T-helper 2 cell treated with Interferon-gamma antibody and Interleukin-4, amounts not matched to agents 5 μg/mL and 100 μg/mL, for 36 hours (primary cell): ENCODE data around the gene PHC3.
"Not testable (repeated sequence)": the region's sequence is repeated elsewhere in the genome, so short reads cannot be mapped to it uniquely, and the experiment has no call there.

Experiments
- DNase-seq: peaks from one replicate; pipeline ENCODE4 v3.0.0; 2021; ENCODE audit warnings: low spot score
- H3K27ac Mint-ChIP-seq: one replicate; pipeline ENCODE4 v1.8.0; 2021; ENCODE audit warnings: mild to moderate bottlenecking, mixed read lengths
- H3K27me3 Mint-ChIP-seq: one replicate; pipeline ENCODE4 v1.8.0; 2021; ENCODE audit warnings: low read depth, mixed read lengths
- H3K36me3 Mint-ChIP-seq: one replicate; pipeline ENCODE4 v1.8.0; 2021; ENCODE audit warnings: low read depth, mixed read lengths
- H3K4me1 Mint-ChIP-seq: one replicate; pipeline ENCODE4 v1.8.0; 2021; ENCODE audit warnings: low read depth, mixed read lengths
- H3K4me3 Mint-ChIP-seq: one replicate; pipeline ENCODE4 v1.8.0; 2022; ENCODE audit warnings: mild to moderate bottlenecking, moderate library complexity, mixed read lengths
- H3K9me3 Mint-ChIP-seq: one replicate; pipeline ENCODE4 v1.8.0; 2021; ENCODE audit warnings: mixed read lengths

The PHC3 gene

DNA sequence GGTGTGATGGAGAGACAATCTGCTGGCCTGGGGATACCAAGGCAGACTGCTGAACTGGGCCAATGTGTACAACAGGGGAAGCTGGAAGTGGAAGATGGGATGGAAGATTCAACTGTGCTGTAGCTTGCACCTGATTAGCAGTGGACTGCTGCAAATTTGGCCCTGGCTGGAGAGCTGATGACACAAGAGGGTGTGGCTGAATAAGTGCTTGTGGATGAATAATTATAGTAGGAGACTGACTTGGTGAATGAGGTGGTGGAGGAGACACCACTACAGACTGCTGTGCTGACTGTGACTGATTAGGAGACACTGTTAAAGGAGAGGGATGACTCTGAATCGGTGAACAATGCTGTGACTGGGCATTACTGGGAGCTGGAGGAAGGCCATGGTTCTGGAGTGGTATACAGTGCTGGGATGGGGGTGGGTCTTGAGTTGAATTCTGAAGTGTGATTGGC lies 52.5 kb downstream of the PHC3 start:
- H3K9me3 Mint-ChIP-seq = peaks cover 9% of the 10 kb centered on the region
- no peak for DNase-seq
- peaks cover 18% of the 10 kb centered on the region for H3K4me1 Mint-ChIP-seq
- peak overlapping the region; percentile 71 for H3K4me3 Mint-ChIP-seq
- H3K27me3 Mint-ChIP-seq = no peaks in the 10 kb centered on the region
- H3K27ac Mint-ChIP-seq = peak overlapping the region; percentile 67
- peaks cover 51% of the 10 kb centered on the region for H3K36me3 Mint-ChIP-seq

DNA sequence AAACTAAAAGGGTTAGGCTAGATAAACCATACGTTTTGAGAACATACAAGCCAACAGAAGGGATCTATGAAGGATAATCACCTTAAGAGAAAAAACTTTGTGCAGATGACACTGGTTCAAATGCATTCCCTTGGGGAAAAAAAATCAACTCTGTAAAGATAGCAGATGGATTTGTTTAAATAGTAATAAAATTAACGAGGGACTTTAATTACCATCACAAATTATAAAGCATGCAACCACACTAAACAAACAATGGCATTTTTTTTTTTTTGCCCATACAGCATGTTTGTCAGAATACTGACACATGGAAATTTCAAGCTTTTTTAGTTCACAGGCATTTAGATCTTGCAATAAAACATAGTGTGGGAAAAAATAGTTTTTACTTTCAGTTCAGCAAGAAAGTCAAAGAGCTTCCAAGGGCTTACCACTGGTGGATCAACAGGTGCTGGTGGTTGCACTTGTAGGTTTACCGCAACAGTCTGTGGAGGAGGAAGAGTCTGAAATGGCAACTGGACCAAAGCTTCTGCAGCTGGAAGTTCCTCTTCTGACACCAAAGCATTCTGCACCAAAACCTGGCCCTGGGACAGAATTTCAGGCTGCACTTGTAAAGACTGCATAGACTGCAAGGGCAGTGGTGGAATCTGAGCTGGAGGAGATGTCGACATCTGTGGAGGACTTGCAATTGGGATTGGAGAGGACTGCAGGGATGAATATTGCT lies 53.1 kb downstream of the PHC3 start:
- Mint-ChIP-seq H3K4me3 (peak overlapping the region; percentile 71), H3K36me3 (peaks cover 45% of the 10 kb centered on the region)
- peak; percentile 10 for DNase-seq

DNA sequence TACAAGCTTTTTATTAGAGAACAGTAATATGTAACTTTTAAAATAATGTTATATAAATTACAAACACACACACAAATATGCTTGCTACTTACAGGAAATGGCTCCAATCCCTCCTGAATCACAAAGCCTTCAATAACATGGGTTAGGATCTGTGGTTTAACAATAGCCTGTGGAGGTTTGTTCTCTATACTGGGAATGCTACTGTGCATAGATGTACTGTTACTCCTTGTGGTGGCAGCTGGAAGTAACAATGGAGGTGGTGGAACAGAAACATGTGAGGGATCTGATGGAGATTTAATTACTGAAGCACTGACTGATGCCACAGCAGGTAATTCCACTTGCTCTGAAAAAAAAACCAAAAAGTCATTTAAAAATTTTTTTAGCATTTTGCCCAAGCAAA lies 64.4 kb downstream of the PHC3 start:
- peaks cover 6% of the 10 kb centered on the region for H3K4me1 Mint-ChIP-seq
- H3K27ac Mint-ChIP-seq = no peak overlapping the region
- no peak for DNase-seq
- no peak overlapping the region for H3K4me3 Mint-ChIP-seq
- H3K36me3 Mint-ChIP-seq = peaks cover 35% of the 10 kb centered on the region
- H3K9me3 Mint-ChIP-seq = no peaks in the 10 kb centered on the region
- no peaks in the 10 kb centered on the region for H3K27me3 Mint-ChIP-seq

More for the DNA sequence above, 53.1 kb downstream of the PHC3 start:
- peaks cover 18% of the 10 kb centered on the region for H3K4me1 Mint-ChIP-seq
- peaks cover 4% of the 10 kb centered on the region for H3K9me3 Mint-ChIP-seq
- H3K27ac Mint-ChIP-seq = peak overlapping the region; percentile 67
- H3K27me3 Mint-ChIP-seq = no peaks in the 10 kb centered on the region

DNA sequence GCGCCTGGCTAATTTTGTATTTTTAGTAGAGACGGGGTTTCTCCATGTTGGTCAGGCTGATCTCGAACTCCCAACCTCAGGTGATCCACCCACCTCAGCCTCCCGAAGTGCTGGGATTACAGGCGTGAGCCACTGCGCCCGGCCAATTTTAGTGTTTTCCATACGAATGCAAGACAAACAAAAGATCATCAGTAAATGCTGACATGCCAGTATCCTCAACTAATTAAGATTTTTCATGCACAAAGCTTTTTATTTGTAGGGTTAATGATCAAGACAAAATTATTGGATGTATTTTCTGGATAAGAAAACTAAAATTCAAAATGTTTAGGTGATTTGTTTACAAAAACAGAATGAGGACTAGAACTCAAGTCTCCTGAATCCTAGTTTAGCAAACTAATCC lies 67.4 kb downstream of the PHC3 start:
- Mint-ChIP-seq H3K4me1 (peaks cover 15% of the 10 kb centered on the region), H3K36me3 (peaks cover 38% of the 10 kb centered on the region)
- not testable (repeated sequence) for H3K27ac Mint-ChIP-seq, H3K4me3 Mint-ChIP-seq, H3K9me3 Mint-ChIP-seq, H3K27me3 Mint-ChIP-seq, DNase-seq

DNA sequence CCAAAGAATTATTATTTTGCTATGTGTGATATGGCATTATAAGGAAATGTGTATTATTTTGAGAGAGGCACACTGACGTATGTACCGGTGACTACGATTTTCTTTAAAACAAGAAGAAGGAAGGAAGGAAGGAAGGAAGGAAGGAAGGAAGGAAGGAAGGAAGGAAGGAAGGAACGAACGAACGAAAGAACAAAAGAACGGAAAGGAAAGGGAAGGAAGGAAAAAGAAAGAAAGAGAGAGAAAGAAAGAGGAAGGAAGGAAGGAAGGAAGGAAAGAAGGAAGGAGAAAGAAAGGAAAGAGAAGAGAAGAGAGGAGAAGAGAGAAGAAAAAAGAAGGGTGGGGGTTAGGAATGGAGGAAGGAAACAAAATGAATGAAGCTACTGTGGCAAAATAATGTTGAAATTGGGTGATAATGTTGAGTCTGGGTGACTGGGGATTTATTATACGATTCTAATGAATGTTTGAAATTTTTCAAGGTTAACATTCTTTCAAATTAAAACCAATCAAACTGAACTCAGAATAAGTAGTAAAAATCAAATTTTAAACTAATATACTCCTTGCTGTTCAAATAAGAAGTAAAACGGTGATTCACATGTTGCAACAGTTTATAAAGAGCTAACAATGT lies 70.3 kb downstream of the PHC3 start:
- DNase-seq = no peak
- H3K9me3 Mint-ChIP-seq = no peaks in the 10 kb centered on the region
- H3K4me1 Mint-ChIP-seq = peaks cover 20% of the 10 kb centered on the region
- no peak overlapping the region for H3K4me3 Mint-ChIP-seq
- peaks cover 45% of the 10 kb centered on the region for H3K36me3 Mint-ChIP-seq
- no peaks in the 10 kb centered on the region for H3K27me3 Mint-ChIP-seq
- H3K27ac Mint-ChIP-seq = peak overlapping the region; percentile 1

DNA sequence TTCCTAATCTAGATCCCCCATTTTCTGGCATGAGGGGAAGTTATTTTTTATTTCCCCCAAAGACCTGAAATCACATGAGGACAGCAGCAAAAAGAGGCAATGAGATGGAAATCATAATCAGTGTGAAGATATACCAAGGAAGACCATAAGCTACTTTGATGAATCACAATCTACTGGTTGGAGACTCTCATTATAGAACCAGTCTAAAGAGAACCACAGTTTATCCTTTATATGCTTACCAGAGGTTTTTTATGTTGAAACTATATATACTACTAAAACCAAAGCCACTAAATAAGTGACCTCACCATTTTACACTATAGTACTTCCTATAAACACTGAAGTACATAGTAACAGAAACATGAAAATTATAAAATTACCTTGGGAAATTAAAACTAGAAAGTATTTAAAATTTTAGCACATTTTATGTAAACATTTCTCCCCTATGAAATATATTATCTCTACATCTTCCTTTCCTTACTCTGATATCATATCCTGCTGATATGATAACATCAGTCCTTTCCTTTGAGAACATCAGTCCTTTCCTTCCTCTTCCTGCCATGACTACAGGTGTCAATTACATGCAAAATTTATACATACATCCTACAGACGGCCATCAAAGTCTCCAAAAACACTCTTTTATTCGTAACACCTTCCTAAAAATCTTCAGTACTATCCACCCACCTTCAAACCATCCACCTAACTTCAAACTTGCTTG lies 71.8 kb downstream of the PHC3 start:
- Mint-ChIP-seq H3K9me3 (no peaks in the 10 kb centered on the region), H3K27me3 (no peaks in the 10 kb centered on the region), H3K4me1 (peaks cover 18% of the 10 kb centered on the region), H3K27ac (peak overlapping the region; percentile 49), H3K4me3 (peak overlapping the region; percentile 0), H3K36me3 (peaks cover 41% of the 10 kb centered on the region)
- DNase-seq = no peak

GRCh38 chr3:170108955-170109354 lies 72.6 kb downstream of the PHC3 start:
- no peaks in the 10 kb centered on the region for H3K9me3 Mint-ChIP-seq
- H3K27me3 Mint-ChIP-seq = no peaks in the 10 kb centered on the region
- H3K4me1 Mint-ChIP-seq = peaks cover 18% of the 10 kb centered on the region
- no peak overlapping the region for H3K27ac Mint-ChIP-seq
- DNase-seq = no peak
- H3K4me3 Mint-ChIP-seq = no peak overlapping the region
- peaks cover 45% of the 10 kb centered on the region for H3K36me3 Mint-ChIP-seq

DNA sequence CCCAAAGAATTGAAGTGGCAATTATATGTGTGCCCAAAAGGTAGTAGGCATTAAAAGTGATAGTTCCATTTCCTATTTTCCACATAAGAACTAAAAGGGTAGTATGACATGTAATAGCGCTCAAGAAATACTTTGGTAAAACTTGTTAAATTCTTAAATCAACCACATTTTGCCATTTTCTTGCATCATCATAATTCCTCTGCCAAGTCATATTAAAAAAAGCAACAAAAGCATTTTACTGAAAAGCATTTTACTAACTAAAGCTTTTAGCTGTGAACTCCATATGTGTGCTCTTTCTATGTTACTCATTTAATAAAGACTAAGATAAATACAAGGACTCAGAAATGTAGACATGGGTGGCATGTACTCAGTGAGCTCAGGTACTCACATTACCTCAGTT lies 73.6 kb downstream of the PHC3 start:
- Mint-ChIP-seq H3K4me3 (no peak overlapping the region), H3K27me3 (no peaks in the 10 kb centered on the region), H3K27ac (no peak overlapping the region), H3K4me1 (peaks cover 14% of the 10 kb centered on the region), H3K9me3 (no peaks in the 10 kb centered on the region), H3K36me3 (peaks cover 39% of the 10 kb centered on the region)
- no peak for DNase-seq

DNA sequence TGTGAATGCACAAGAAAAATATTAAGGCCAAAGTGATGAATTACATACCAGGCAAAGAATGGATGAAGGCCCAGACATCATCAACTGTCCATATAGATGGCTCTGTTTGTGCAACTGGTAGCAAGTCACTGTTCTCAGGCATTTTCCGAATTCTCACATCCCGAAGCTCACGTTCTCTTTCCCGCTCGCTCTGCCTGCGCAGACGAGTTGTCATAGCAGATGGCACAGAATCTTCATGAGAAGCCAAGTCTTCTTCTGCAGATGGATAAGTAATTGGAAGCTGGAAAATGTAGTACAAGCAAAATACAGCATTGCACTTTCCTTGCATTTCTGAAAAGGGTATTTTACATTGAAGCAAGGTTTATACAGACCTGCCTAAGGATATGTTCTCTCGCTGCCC lies 79.1 kb downstream of the PHC3 start:
- no peak for DNase-seq
- Mint-ChIP-seq H3K9me3 (no peaks in the 10 kb centered on the region), H3K36me3 (peaks cover 47% of the 10 kb centered on the region), H3K27me3 (no peaks in the 10 kb centered on the region), H3K4me1 (peaks cover 2% of the 10 kb centered on the region), H3K4me3 (no peak overlapping the region), H3K27ac (no peak overlapping the region)

DNA sequence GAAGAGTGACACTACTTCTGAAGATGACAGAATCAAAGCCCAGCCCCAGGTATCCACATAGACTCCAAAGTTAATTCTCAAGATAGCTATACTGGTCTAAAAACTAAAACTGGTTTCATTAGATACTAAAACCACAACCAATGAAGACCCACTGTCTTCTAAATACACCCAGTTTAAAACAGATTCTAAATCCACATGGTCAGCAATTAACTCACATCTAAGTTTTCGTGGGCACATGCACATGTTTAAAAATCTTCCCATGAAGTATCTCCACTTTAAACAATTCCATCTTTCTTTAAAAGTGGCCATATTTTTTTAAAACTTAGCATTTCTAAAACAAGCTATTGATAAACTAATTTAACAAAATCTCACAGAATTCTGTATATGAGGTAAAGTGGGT lies 80.6 kb downstream of the PHC3 start:
- Mint-ChIP-seq H3K9me3 (no peaks in the 10 kb centered on the region), H3K4me1 (peaks cover 2% of the 10 kb centered on the region), H3K27me3 (no peaks in the 10 kb centered on the region), H3K27ac (no peak overlapping the region), H3K4me3 (no peak overlapping the region), H3K36me3 (peaks cover 56% of the 10 kb centered on the region)
- DNase-seq = no peak

DNA sequence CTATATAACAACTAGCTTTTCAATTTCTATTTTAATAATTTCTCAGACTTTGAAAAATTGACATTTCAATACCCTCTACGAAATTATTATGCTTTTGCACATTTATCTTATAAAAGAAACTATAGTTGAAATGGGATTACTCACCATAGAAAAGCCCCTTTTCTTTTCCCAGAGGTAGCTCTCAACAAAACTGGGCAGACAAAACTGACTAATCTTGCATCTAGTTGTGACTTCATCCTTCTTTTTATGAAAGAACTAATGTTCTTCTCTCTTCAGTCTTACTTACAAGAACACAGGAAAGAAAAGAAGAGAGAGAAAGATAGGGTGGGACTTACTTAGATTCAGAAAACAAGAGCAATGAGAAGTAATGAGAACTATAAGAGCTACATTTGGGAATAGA lies 82.8 kb downstream of the PHC3 start:
- H3K27ac Mint-ChIP-seq = no peak overlapping the region

DNA sequence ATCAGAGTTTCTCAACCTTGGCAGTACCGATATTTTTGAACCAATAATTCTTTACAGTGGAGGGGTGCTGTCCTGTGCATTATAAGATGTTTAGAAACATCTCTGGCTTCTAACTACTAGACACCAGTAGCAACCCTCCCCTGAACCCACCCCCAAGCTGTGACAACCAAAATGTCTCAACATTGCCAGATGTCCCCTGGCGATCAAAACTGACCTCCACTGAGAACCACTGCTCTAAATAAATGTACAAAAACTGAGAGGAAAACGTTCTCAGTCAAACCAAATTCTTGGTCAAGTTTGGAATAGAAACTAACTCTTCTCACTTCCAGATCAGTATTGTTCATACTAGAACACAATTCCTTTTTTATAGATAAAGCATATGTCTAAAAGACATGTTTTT lies 85.2 kb downstream of the PHC3 start:
- Mint-ChIP-seq H3K27ac (no peak overlapping the region), H3K36me3 (peaks cover 71% of the 10 kb centered on the region), H3K9me3 (no peaks in the 10 kb centered on the region), H3K4me1 (peaks cover 7% of the 10 kb centered on the region), H3K4me3 (no peak overlapping the region), H3K27me3 (no peaks in the 10 kb centered on the region)
- DNase-seq = no peak

More for the DNA sequence above, 82.8 kb downstream of the PHC3 start:
- Mint-ChIP-seq H3K9me3 (no peaks in the 10 kb centered on the region), H3K4me1 (peaks cover 7% of the 10 kb centered on the region), H3K36me3 (peaks cover 68% of the 10 kb centered on the region), H3K27me3 (no peaks in the 10 kb centered on the region), H3K4me3 (no peak overlapping the region)
- DNase-seq = no peak

DNA sequence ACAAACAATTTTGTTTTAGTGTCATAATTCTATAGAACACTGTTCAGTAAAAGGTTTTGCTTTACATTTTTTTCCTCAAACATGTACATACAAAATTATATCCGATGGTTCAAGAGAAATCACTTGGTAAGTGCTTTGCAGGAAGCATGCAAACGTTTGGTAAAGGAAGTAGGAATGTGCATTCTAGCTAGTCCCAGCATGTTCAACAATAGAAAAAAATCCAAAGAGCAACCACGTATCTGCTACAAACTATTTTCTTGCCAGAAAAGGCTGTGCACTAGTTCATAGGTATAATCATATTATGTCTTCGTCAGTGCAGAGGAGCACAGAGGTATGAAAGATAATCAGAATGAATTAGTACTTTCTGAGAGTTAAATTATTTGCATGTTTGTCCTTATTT lies 85.8 kb downstream of the PHC3 start:
- Mint-ChIP-seq H3K36me3 (peaks cover 74% of the 10 kb centered on the region), H3K4me3 (no peak overlapping the region), H3K9me3 (no peaks in the 10 kb centered on the region), H3K27ac (no peak overlapping the region), H3K4me1 (peaks cover 10% of the 10 kb centered on the region), H3K27me3 (no peaks in the 10 kb centered on the region)
- DNase-seq = no peak

DNA sequence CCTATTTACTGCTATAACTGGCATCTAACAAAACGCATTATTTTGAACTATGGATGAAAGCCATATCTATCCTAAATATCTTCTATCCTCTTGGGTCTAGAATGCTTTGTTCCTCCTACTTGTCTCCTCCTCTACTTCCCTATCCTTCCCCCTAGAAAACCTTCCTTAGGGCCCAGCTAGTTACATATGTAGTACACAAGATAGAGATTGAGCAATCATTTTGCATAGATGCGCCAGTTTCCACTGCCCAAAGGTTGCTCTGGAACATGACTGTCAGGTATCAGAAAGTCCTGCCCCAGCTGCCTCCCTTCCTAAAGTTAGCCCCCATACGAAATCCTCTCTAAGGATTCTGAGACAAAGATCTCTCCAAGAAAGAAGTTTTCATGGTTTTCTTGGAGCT lies 88.6 kb downstream of the PHC3 start:
- Mint-ChIP-seq H3K4me3 (no peak overlapping the region), H3K27me3 (no peaks in the 10 kb centered on the region), H3K9me3 (no peaks in the 10 kb centered on the region), H3K4me1 (peaks cover 8% of the 10 kb centered on the region), H3K36me3 (peaks cover 66% of the 10 kb centered on the region), H3K27ac (no peak overlapping the region)
- no peak for DNase-seq
